DOHH2 (cell line): ENCODE data around the gene MKRN2.

Experiments
- EZH2phosphoT487 ChIP-seq: fragments of 200-600 bp; sonication (generic); IDR thresholded peaks from 2 replicates; pipeline ENCODE4 v1.6.1; 2017; ENCODE audit warnings: borderline replicate concordance, mild to moderate bottlenecking, antibody characterized with exemption, low read length, moderate library complexity, mixed read lengths
- TF ChIP-seq, protein P1 (sequence below): fragments of 200-600 bp; sonication (generic); IDR thresholded peaks from one replicate; pipeline ENCODE4 v1.5.1; 2014; ENCODE audit warnings: antibody characterized with exemption, mild to moderate bottlenecking, low read depth, low read length; ENCODE audit not compliant: poor library complexity, severe bottlenecking

- TF ChIP-seq, protein P1, sequence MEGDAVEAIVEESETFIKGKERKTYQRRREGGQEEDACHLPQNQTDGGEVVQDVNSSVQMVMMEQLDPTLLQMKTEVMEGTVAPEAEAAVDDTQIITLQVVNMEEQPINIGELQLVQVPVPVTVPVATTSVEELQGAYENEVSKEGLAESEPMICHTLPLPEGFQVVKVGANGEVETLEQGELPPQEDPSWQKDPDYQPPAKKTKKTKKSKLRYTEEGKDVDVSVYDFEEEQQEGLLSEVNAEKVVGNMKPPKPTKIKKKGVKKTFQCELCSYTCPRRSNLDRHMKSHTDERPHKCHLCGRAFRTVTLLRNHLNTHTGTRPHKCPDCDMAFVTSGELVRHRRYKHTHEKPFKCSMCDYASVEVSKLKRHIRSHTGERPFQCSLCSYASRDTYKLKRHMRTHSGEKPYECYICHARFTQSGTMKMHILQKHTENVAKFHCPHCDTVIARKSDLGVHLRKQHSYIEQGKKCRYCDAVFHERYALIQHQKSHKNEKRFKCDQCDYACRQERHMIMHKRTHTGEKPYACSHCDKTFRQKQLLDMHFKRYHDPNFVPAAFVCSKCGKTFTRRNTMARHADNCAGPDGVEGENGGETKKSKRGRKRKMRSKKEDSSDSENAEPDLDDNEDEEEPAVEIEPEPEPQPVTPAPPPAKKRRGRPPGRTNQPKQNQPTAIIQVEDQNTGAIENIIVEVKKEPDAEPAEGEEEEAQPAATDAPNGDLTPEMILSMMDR: no peak
- no peak for TF ChIP-seq EZH2phosphoT487
Observed at GRCh38 chr3:12532182-12532581, 24.7 kb upstream of the MKRN2 start.
